NCI-H2107 treated with DMSO at 0.1 percent for 48 hours (cell line): Measurements from ENCODE around the gene EPHA1.
"Not testable (repeated sequence)": the region's sequence is repeated elsewhere in the genome, so short reads cannot be mapped to it uniquely, and the experiment has no call there.

Source experiments
- DNase-seq: peaks from one replicate; lab custom pipeline; 2025; ENCODE audit not compliant: unreplicated experiment; lab: John Stamatoyannopoulos, UW

EPHA1 gene

GRCh38 chr7:143431109-143431508, 22.5 kb upstream of the EPHA1 start:
- DNase-seq = no peak

GRCh38 chr7:143429770-143430698, 21.4 kb upstream of the EPHA1 start:
- no peak for DNase-seq

GRCh38 chr7:143426479-143427142, 18.0 kb upstream of the EPHA1 start:
- no peak for DNase-seq

- DNase-seq = not testable (repeated sequence)
These were observed 15.8 kb upstream of the EPHA1 start for GRCh38 chr7:143424476-143424875.

- DNase-seq = no peak
These were observed 13.4 kb upstream of the EPHA1 start for GRCh38 chr7:143422033-143422432.

GRCh38 chr7:143420624-143421023, 12.0 kb upstream of the EPHA1 start:
- DNase-seq = not testable (repeated sequence)

- no peak for DNase-seq
These were observed 11.2 kb upstream of the EPHA1 start for GRCh38 chr7:143419880-143420279.

GRCh38 chr7:143418681-143419458, 10.2 kb upstream of the EPHA1 start:
- DNase-seq = no peak

GRCh38 chr7:143417734-143418383, 9.2 kb upstream of the EPHA1 start:
- DNase-seq = no peak

- DNase-seq = peak; percentile 52
These were observed 8.0 kb upstream of the EPHA1 start for GRCh38 chr7:143416565-143417149.

- no peak for DNase-seq
These were observed 7.2 kb upstream of the EPHA1 start for GRCh38 chr7:143415742-143416397.

- DNase-seq = not testable (repeated sequence)
These were observed 6.6 kb upstream of the EPHA1 start for GRCh38 chr7:143415209-143415608.

- DNase-seq = no peak
These were observed 4.5 kb upstream of the EPHA1 start for GRCh38 chr7:143413123-143413522.

- DNase-seq = no peak
These were observed 3.5 kb upstream of the EPHA1 start for GRCh38 chr7:143411976-143412708.

GRCh38 chr7:143410521-143411004, 1.9 kb upstream of the EPHA1 start:
- no peak for DNase-seq

- no peak for DNase-seq
These were observed 387 bp downstream of the EPHA1 start for GRCh38 chr7:143408252-143408685.

GRCh38 chr7:143407287-143408251, 1.1 kb downstream of the EPHA1 start:
- DNase-seq = no peak

GRCh38 chr7:143406002-143406357, 2.7 kb downstream of the EPHA1 start:
- DNase-seq = no peak
